HepG2 (cell line): ENCODE measurements around the gene H1-8. TPM values are rescaled to one million over a fixed set of nuclear protein-coding genes. Genes with fewer than 3 reads are reported as not detected.

Experiments
- CEBPB ChIP-seq: IDR thresholded peaks from 2 replicates; pipeline ENCODE4 v1.6.1; 2011; ENCODE audit warnings: low read depth, low read length, improper control_type of control experiment, borderline replicate concordance
- EZH2 ChIP-seq: conservative IDR thresholded peaks from 2 replicates; pipeline ENCODE4 v1.6.1; 2012; ENCODE audit warnings: mild to moderate bottlenecking, low read depth, low read length, moderate library complexity
- KAT2B ChIP-seq: fragments of 150-350 bp; IDR thresholded peaks from 2 replicates; pipeline ENCODE4 v1.6.1; 2014; ENCODE audit warnings: low read depth, low read length, borderline replicate concordance
- KDM6A ChIP-seq: IDR thresholded peaks from 2 replicates; pipeline ENCODE4 v1.6.1; 2016; ENCODE audit warnings: low read depth
- LCORL ChIP-seq, 2 experiments: fragments of 450-650 bp in 1 of 2; sonication (generic) in 1 of 2; formaldehyde crosslinking in 1 of 2; IDR thresholded peaks; 2 replicates each; pipeline versions ENCODE4 v1.5.0 to v1.6.1; 2017 to 2020; ENCODE audit warnings: antibody characterized with exemption in 1 of 2, missing genetic modification reagents in 1 of 2
- RBFOX2 ChIP-seq: fragments of 200-400 bp; formaldehyde crosslinking; IDR thresholded peaks from 2 replicates; pipeline ENCODE4 v1.6.1; 2017; ENCODE audit warnings: low read depth, mild to moderate bottlenecking, low read length
- SALL1 ChIP-seq: sonication (generic); formaldehyde crosslinking; IDR thresholded peaks from 2 replicates; pipeline ENCODE4 v1.8.0; 2022; ENCODE audit warnings: mild to moderate bottlenecking, missing genetic modification reagents
- SNAI1 ChIP-seq: sonication (generic); formaldehyde crosslinking; IDR thresholded peaks from 2 replicates; pipeline ENCODE4 v1.5.0; 2020; ENCODE audit warnings: mild to moderate bottlenecking, missing genetic modification reagents, borderline replicate concordance
- U2AF1 ChIP-seq: fragments of 200-400 bp; formaldehyde crosslinking; optimal IDR thresholded peaks from 2 replicates; pipeline ENCODE3; 2017; ENCODE audit warnings: mild to moderate bottlenecking, low read depth, low read length
- ZFP1 ChIP-seq: IDR thresholded peaks from 2 replicates; pipeline ENCODE4 v1.6.1; 2016
- ZFX ChIP-seq: sonication (generic); formaldehyde crosslinking; IDR thresholded peaks from 2 replicates; pipeline ENCODE4 v1.4.0; 2020; ENCODE audit warnings: mild to moderate bottlenecking, low read depth, missing genetic modification reagents, moderate library complexity
- ZNF138 ChIP-seq: sonication (generic); formaldehyde crosslinking; IDR thresholded peaks from 2 replicates; pipeline ENCODE4 v1.5.0; 2020; ENCODE audit warnings: mild to moderate bottlenecking, low read depth, missing genetic modification reagents
- ZNF431 ChIP-seq: sonication (generic); formaldehyde crosslinking; IDR thresholded peaks from 2 replicates; pipeline ENCODE4 v1.9.0; 2022; ENCODE audit warnings: missing genetic modification reagents, low read depth, mild to moderate bottlenecking, borderline replicate concordance
- ZNF570 ChIP-seq: sonication (generic); formaldehyde crosslinking; IDR thresholded peaks from 2 replicates; pipeline ENCODE4 v1.4.0; 2020; ENCODE audit warnings: mild to moderate bottlenecking, missing genetic modification reagents, borderline replicate concordance
- ZNF598 ChIP-seq: sonication (generic); formaldehyde crosslinking; IDR thresholded peaks from 2 replicates; pipeline ENCODE4 v1.5.1; 2020; ENCODE audit warnings: mild to moderate bottlenecking, missing genetic modification reagents, borderline replicate concordance
- polyA plus RNA-seq, 8 experiments: library from polyadenylated mRNA; depleted of rRNA in 3 of 8; stranded (reverse) in 7 of 8; unstranded in 1 of 8; fragments of >200 nt; fragmentation: Illumina TruSeq in 4 of 8; extraction: Trizol in 4 of 8; gene quantifications; 2 replicates each; pipeline versions ENCODE4 v1.2.1 to v1.2.3, GENCODE V29; 2011 to 2016; ENCODE audit warnings: low read depth in 4 of 8, missing spikeins in 1 of 8, mixed read lengths in 1 of 8; ENCODE audit not compliant: insufficient read depth in 1 of 8
- total RNA-seq, 5 experiments: library from RNA; depleted of rRNA; stranded (reverse); fragments of >200 nt; fragmentation: Illumina TruSeq; extraction: Trizol; gene quantifications; 2 replicates each; pipeline ENCODE4 v1.2.3, GENCODE V29; 2016; ENCODE audit warnings: low read depth in 1 of 5
- TF ChIP-seq, protein P1 (sequence below): sonication (generic); formaldehyde crosslinking; IDR thresholded peaks from 2 replicates; pipeline ENCODE4 v1.8.0; 2022; ENCODE audit warnings: mild to moderate bottlenecking, missing genetic modification reagents; ENCODE audit not compliant: insufficient replicate concordance
- TF ChIP-seq, protein P2 (sequence below): sonication (generic); formaldehyde crosslinking; IDR thresholded peaks from 2 replicates; pipeline ENCODE4 v1.5.0; 2020; ENCODE audit warnings: mild to moderate bottlenecking, low read depth, missing genetic modification reagents, borderline replicate concordance
- TF ChIP-seq, protein P3 (sequence below): sonication (generic); formaldehyde crosslinking; IDR thresholded peaks from 2 replicates; pipeline ENCODE4 v1.8.0; 2022; ENCODE audit warnings: missing genetic modification reagents, mild to moderate bottlenecking, moderate library complexity, borderline replicate concordance
- TF ChIP-seq, protein P4 (sequence below): sonication (generic); formaldehyde crosslinking; IDR thresholded peaks from 2 replicates; pipeline ENCODE4 v1.4.0; 2020; ENCODE audit warnings: mild to moderate bottlenecking, missing genetic modification reagents
- TF ChIP-seq, protein P5 (sequence below): sonication (generic); formaldehyde crosslinking; IDR thresholded peaks from 2 replicates; pipeline ENCODE4 v1.5.0; 2020; ENCODE audit warnings: missing genetic modification reagents

The H1-8 gene
- total and polyA plus RNA-seq, 2 of the 13 experiments (the other 11 are each of a cell fraction or from before 2014, with no cell fraction given), result 0.08 TPM; not detected in 1

DNA sequence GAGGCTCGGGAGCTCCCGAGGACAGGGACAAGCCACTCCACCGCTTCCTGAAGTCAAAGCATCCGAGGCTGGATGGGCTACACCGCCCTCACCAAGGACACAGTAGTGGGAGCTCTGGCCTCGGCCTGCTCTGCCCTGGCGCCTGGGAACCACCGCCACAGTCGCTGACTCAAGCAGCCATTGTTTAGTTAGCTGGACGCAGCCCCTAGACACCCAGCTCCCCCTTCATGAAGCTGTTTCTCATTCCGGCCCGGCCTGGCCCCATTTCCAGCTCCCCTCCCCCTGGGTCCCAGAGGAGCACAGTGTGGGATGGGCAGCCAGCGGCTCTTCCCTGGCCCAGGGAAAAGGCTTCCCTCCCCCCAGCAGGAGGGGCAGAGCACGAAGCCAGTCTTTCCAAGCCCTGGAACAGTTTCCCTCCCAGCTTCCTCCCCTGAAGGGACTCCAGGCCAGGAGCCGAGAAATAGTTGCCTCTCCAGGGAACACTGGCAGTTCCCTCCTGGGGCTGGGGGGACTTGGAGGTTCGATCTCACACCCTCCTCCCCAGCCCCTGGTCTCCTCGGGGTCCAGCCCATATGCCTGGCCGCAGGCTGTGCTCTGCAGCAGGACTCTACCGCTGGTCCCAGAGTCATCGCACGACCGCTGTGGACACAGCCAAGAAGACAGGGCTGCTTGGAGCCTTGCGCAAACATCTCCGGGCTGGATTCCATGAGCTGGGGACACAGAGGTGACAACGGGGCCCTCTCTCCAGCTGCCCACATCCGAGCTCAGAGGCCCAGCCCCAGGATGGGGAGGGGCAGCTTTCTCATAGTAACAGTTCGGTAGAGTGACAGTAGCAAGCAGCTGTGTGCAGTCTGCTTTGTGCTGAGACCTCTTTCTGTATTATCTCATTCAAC is 53.5 kb downstream of the H1-8 start (continued):
- TF ChIP-seq ZNF570 (CRISPR knock-in tag) (no peak), CEBPB (peak; percentile 93), KAT2B (no peak), SALL1 (CRISPR knock-in tag) (peak; percentile 67), LCORL (IDR thresholded peaks at IDR 0.05) (no peak), LCORL (CRISPR knock-in tag; IDR thresholded peaks at IDR 0.05) (peak; percentile 82), SNAI1 (no peak), ZNF431 (CRISPR knock-in tag) (0 out of 2 replicates have a peak, but pooled peaks have one; percentile 24), RBFOX2 (peak; percentile 59), ZFX (CRISPR knock-in tag) (peak; percentile 83), KDM6A (CRISPR knock-in tag) (no peak; the same call in 1 of the 2 replicates), U2AF1 (no peak), ZFP1 (CRISPR knock-in tag) (no peak; the same call in 1 of the 2 replicates), ZNF598 (CRISPR knock-in tag) (0 out of 2 replicates have a peak, but pooled peaks have one; percentile 15), ZNF138 (CRISPR knock-in tag) (peak; percentile 84; the same call in 1 of the 2 replicates), EZH2 (no peak)
- TF ChIP-seq, protein P1, sequence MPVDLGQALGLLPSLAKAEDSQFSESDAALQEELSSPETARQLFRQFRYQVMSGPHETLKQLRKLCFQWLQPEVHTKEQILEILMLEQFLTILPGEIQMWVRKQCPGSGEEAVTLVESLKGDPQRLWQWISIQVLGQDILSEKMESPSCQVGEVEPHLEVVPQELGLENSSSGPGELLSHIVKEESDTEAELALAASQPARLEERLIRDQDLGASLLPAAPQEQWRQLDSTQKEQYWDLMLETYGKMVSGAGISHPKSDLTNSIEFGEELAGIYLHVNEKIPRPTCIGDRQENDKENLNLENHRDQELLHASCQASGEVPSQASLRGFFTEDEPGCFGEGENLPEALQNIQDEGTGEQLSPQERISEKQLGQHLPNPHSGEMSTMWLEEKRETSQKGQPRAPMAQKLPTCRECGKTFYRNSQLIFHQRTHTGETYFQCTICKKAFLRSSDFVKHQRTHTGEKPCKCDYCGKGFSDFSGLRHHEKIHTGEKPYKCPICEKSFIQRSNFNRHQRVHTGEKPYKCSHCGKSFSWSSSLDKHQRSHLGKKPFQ (CRISPR knock-in tag), result peak; percentile 76
- TF ChIP-seq, protein P2, sequence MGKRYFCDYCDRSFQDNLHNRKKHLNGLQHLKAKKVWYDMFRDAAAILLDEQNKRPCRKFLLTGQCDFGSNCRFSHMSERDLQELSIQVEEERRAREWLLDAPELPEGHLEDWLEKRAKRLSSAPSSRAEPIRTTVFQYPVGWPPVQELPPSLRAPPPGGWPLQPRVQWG (CRISPR knock-in tag), result no peak
- TF ChIP-seq, protein P3, sequence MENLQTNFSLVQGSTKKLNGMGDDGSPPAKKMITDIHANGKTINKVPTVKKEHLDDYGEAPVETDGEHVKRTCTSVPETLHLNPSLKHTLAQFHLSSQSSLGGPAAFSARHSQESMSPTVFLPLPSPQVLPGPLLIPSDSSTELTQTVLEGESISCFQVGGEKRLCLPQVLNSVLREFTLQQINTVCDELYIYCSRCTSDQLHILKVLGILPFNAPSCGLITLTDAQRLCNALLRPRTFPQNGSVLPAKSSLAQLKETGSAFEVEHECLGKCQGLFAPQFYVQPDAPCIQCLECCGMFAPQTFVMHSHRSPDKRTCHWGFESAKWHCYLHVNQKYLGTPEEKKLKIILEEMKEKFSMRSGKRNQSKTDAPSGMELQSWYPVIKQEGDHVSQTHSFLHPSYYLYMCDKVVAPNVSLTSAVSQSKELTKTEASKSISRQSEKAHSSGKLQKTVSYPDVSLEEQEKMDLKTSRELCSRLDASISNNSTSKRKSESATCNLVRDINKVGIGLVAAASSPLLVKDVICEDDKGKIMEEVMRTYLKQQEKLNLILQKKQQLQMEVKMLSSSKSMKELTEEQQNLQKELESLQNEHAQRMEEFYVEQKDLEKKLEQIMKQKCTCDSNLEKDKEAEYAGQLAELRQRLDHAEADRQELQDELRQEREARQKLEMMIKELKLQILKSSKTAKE (CRISPR knock-in tag), result peak; percentile 22; the same call in 1 of the 2 replicates
- TF ChIP-seq, protein P4, sequence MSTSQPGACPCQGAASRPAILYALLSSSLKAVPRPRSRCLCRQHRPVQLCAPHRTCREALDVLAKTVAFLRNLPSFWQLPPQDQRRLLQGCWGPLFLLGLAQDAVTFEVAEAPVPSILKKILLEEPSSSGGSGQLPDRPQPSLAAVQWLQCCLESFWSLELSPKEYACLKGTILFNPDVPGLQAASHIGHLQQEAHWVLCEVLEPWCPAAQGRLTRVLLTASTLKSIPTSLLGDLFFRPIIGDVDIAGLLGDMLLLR (CRISPR knock-in tag), result no peak
- TF ChIP-seq, protein P5, sequence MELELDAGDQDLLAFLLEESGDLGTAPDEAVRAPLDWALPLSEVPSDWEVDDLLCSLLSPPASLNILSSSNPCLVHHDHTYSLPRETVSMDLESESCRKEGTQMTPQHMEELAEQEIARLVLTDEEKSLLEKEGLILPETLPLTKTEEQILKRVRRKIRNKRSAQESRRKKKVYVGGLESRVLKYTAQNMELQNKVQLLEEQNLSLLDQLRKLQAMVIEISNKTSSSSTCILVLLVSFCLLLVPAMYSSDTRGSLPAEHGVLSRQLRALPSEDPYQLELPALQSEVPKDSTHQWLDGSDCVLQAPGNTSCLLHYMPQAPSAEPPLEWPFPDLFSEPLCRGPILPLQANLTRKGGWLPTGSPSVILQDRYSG (CRISPR knock-in tag), result no peak
